Gastroesophageal sphincter (tissue), 4 donors: Measurements from ENCODE around the gene SSR4. TPM values are rescaled to one million over a fixed set of nuclear protein-coding genes. Genes with fewer than 3 reads are reported as not detected.

ENCODE experiments used
- ATAC-seq: fragments of 150-250 bp; one replicate; pipeline ENCODE4 v1.9.1; 2016; ENCODE audit warnings: mild to moderate bottlenecking, moderate library complexity
- H3K27ac ChIP-seq, 4 donors: fragments of 200-600 bp; sonication (generic) in 3 of 4; 1 replicate in 3 of 4; 2 replicates in 1 of 4; pipeline ENCODE4 v1.5.1; 2016 to 2019
- H3K27me3 ChIP-seq: fragments of 200-600 bp; sonication (generic); one replicate; pipeline ENCODE4 v1.5.1; 2019
- H3K36me3 ChIP-seq, 2 donors: fragments of 200-600 bp; sonication (generic); one replicate each; pipeline ENCODE4 v1.5.1; 2019; ENCODE audit warnings: control low read depth in 1 of 2
- H3K4me1 ChIP-seq, 3 donors: fragments of 200-600 bp; sonication (generic); 1 replicate in 2 of 3; 2 replicates in 1 of 3; pipeline ENCODE4 v1.5.1; 2016 to 2019; ENCODE audit warnings: control low read depth in 2 of 3
- H3K4me3 ChIP-seq, 2 donors: fragments of 200-600 bp; sonication (generic); one replicate each; pipeline ENCODE4 v1.5.1; 2019; ENCODE audit warnings: mild to moderate bottlenecking in 1 of 2, moderate library complexity in 1 of 2
- H3K9me3 ChIP-seq, 3 donors: fragments of 200-600 bp; sonication (generic); one replicate each; pipeline ENCODE4 v1.5.1; 2017 to 2019; ENCODE audit warnings: control low read depth in 2 of 3
- CTCF ChIP-seq, 4 experiments: fragments of 200-600 bp in 2 of 4; fragments of 450-650 bp in 2 of 4; sonication (generic) in 1 of 4; IDR thresholded peaks; one replicate each; pipeline ENCODE4 v1.5.1; 2017 to 2019; ENCODE audit warnings: antibody characterized with exemption in 4 of 4, mild to moderate bottlenecking in 2 of 4, moderate library complexity in 2 of 4
- EP300 ChIP-seq: sonication (generic); formaldehyde crosslinking; IDR thresholded peaks from one replicate; pipeline ENCODE4 v1.6.1; 2017; ENCODE audit warnings: antibody characterized with exemption, mild to moderate bottlenecking
- POLR2A ChIP-seq, 2 donors: fragments of 450-650 bp; IDR thresholded peaks; one replicate each; pipeline ENCODE4 v1.6.1; 2017; ENCODE audit warnings: antibody characterized with exemption in 2 of 2, mild to moderate bottlenecking in 2 of 2, moderate library complexity in 1 of 2
- POLR2AphosphoS5 ChIP-seq: sonication (generic); formaldehyde crosslinking; IDR thresholded peaks from one replicate; pipeline ENCODE4 v1.6.1; 2017; ENCODE audit warnings: antibody characterized with exemption
- WGBS, 2 donors: methylation state at CpG; one replicate each; pipeline ENCODE4 v1.1.5; 2018; ENCODE audit warnings: low coverage in 1 of 2; 5-methylcytosine and 5-hydroxymethylcytosine counted together
- total RNA-seq, 4 donors: library from RNA; depleted of rRNA; stranded (reverse); fragments of >200 nt; gene quantifications; one replicate each; pipeline ENCODE4 v1.1.0, GENCODE V29; 2016

SSR4 gene
- total RNA-seq, 4 donors from 2014 or later, result 75.8 to 126 (median 110) TPM

DNA sequence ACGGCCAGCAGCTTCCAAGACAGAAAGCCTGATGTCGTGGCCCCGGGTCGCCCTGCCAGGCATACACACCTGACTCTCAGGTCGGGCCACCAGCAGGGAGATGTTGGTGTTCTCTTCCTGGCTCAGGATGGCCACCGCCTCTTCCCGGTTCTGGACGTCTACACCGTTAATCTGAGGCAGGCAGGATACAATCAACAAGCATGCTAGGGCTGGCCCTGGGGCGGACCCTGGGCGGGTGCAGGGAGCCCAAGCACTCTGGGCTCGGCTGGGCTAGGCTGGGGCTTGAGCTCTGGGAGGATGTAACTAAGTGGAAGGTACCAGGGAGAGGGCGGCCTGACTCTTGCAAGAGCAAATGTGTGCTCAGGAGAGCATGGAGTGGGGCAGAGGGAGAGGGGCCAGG, 11.0 kb downstream of the SSR4 start:
- TF ChIP-seq POLR2A (IDR thresholded peaks at IDR 0.05) (no peak), CTCF (IDR thresholded peaks at IDR 0.05) (no peak), EP300 (no peak), POLR2AphosphoS5 (no peak)
- no peaks in the 10 kb centered on the region for H3K9me3 ChIP-seq
- H3K36me3 ChIP-seq, result peaks cover 0 to 11% of the 10 kb centered on the region in 2 donors
- no peak overlapping the region for H3K27ac ChIP-seq
- whole genome bisulfite sequencing, 2 donors, result no CpG with 5 or more reads among the region's 13 CpGs
- ATAC-seq, result no peak
- H3K4me3 ChIP-seq, result no peak overlapping the region
- H3K4me1 ChIP-seq, result no peaks in the 10 kb centered on the region
- H3K27me3 ChIP-seq, result no peaks in the 10 kb centered on the region

DNA sequence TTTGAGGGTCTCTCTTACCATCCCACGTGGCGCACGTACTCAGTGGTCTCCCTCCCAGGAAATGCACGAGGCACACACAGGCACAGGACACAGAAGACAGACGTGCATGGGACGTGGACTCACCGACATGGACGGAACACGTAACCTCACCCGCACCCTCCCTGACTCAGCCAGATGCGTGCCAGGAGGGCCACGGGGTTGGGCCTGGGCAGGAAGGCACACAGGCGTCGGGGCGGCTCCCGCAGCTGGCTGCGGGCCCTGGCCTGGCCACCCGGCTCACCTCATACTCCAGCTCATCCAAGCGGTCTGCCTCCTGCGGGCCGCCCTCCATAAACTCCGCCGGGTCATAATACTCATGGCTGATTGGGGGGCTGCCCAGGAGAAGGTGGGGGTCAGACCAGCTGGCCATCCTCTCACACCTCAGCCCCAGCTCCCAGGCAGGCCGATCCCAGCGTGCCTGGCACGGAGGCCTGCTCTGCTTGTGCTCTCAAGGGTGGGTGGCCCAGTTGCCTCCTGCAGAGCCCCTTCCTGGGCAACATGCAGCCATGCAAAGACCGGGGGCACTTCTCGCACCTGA, 12.6 kb downstream of the SSR4 start:
- H3K36me3 ChIP-seq, result peaks cover 0 to 11% of the 10 kb centered on the region in 2 donors
- H3K27me3 ChIP-seq, result no peaks in the 10 kb centered on the region
- no peaks in the 10 kb centered on the region for H3K9me3 ChIP-seq
- H3K4me3 ChIP-seq, result no peak overlapping the region
- H3K4me1 ChIP-seq, result no peaks in the 10 kb centered on the region
- no peak for ATAC-seq
- no peak overlapping the region for H3K27ac ChIP-seq
- no CpG with 5 or more reads among the region's 28 CpGs for WGBS, 2 donors
- TF ChIP-seq EP300 (no peak), CTCF (IDR thresholded peaks at IDR 0.05) (no peak), POLR2A (IDR thresholded peaks at IDR 0.05) (no peak), POLR2AphosphoS5 (no peak)

DNA sequence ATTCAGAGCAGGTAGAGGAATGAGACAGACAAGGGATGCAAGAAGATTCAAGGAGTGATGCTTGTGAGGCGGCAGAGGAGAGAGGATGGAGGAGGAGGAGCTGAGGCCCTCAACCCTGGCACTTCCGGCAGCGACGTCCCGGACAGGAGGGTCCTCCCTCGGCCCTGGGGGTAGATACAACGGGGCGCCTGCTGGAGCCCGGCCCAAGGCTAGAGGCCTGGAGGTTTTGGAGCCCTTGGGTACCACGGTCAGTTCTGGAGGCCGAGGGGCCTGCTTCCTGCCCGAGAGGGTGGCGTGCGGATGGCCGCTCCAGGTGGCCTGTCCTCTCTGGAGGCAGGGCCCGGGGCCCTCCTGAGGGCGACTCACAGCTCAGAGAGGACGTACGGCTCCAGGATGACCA, 13.5 kb downstream of the SSR4 start:
- 95 to 100% methylated on average over 1 to 4 of the region's 19 CpGs for WGBS, 2 donors
- Histone ChIP-seq H3K4me3 (no peak overlapping the region), H3K36me3 (peaks cover 0 to 11% of the 10 kb centered on the region in 2 donors), H3K27ac (no peak overlapping the region), H3K9me3 (no peaks in the 10 kb centered on the region), H3K27me3 (no peaks in the 10 kb centered on the region), H3K4me1 (no peaks in the 10 kb centered on the region)
- TF ChIP-seq CTCF (IDR thresholded peaks at IDR 0.05) (no peak), EP300 (no peak), POLR2A (IDR thresholded peaks at IDR 0.05) (no peak), POLR2AphosphoS5 (no peak)
- no peak for ATAC-seq

GRCh38 chrX:153812220-153812619, 17.8 kb downstream of the SSR4 start:
- H3K36me3 ChIP-seq, result no peaks in the 10 kb centered on the region
- no peak overlapping the region for H3K27ac ChIP-seq
- H3K9me3 ChIP-seq, result no peaks in the 10 kb centered on the region
- no peak for ATAC-seq
- H3K27me3 ChIP-seq, result no peaks in the 10 kb centered on the region
- no peak overlapping the region for H3K4me3 ChIP-seq
- TF ChIP-seq POLR2A (IDR thresholded peaks at IDR 0.05) (no peak), EP300 (no peak), POLR2AphosphoS5 (no peak), CTCF (IDR thresholded peaks at IDR 0.05) (no peak)
- 50% methylated on average over 2 of the region's 14 CpGs; no CpG with 5 or more reads in 1 of the 2 donors for WGBS, 2 donors
- no peaks in the 10 kb centered on the region for H3K4me1 ChIP-seq

GRCh38 chrX:153813161-153813560, 18.7 kb downstream of the SSR4 start:
- Histone ChIP-seq H3K27me3 (no peaks in the 10 kb centered on the region), H3K36me3 (no peaks in the 10 kb centered on the region), H3K4me3 (no peak overlapping the region), H3K27ac (no peak overlapping the region), H3K9me3 (no peaks in the 10 kb centered on the region), H3K4me1 (no peaks in the 10 kb centered on the region)
- TF ChIP-seq POLR2AphosphoS5, result no peak
- TF ChIP-seq POLR2A (IDR thresholded peaks at IDR 0.05), result no peak
- TF ChIP-seq EP300, result no peak
- no peak for TF ChIP-seq CTCF (IDR thresholded peaks at IDR 0.05)
- ATAC-seq, result no peak
- 79 to 82% methylated on average over 2 of the region's 5 CpGs for WGBS, 2 donors
